Mesendoderm (in vitro differentiated cells): ENCODE data around the gene PSMC2.

Source experiments
- DNase-seq: peaks from one replicate; pipeline ENCODE4 v3.0.0; 2013
- H2AK5ac ChIP-seq: 2 replicates; pipeline ENCODE4 v1.6.1; 2013; ENCODE audit warnings: low read length, inconsistent platforms
- H2BK120ac ChIP-seq: 2 replicates; pipeline ENCODE4 v1.6.1; 2013; ENCODE audit warnings: low read depth, mild to moderate bottlenecking, low read length, moderate library complexity, mixed read lengths
- H2BK15ac ChIP-seq: replicated peaks from 2 replicates; pipeline ENCODE4 v1.6.1; 2013; ENCODE audit warnings: low read depth, mild to moderate bottlenecking, moderate library complexity
- H2BK5ac ChIP-seq: 2 replicates; pipeline ENCODE4 v1.6.1; 2013; ENCODE audit warnings: low read length, inconsistent platforms
- H3K18ac ChIP-seq: 2 replicates; pipeline ENCODE4 v1.6.1; 2013; ENCODE audit warnings: mild to moderate bottlenecking, low read length, mixed read lengths
- H3K23ac ChIP-seq: one replicate; pipeline ENCODE4 v1.6.1; 2013; ENCODE audit warnings: low read length
- H3K27ac ChIP-seq: 2 replicates; pipeline ENCODE4 v1.5.1; 2013; ENCODE audit warnings: low read depth, mild to moderate bottlenecking, inconsistent platforms, low read length, moderate library complexity
- H3K27me3 ChIP-seq: 2 replicates; pipeline ENCODE4 v1.6.1; 2013; ENCODE audit warnings: low read length, control low read depth, mild to moderate bottlenecking, inconsistent platforms; ENCODE audit not compliant: insufficient read depth, poor library complexity
- H3K36me3 ChIP-seq: 2 replicates; pipeline ENCODE4 v1.6.1; 2013; ENCODE audit warnings: low read length, inconsistent platforms; ENCODE audit not compliant: control insufficient read depth, insufficient read depth
- H3K4ac ChIP-seq: one replicate; pipeline ENCODE4 v1.6.1; 2013; ENCODE audit warnings: low read depth, mild to moderate bottlenecking, low read length, moderate library complexity
- H3K4me1 ChIP-seq: 2 replicates; pipeline ENCODE4 v1.6.1; 2013; ENCODE audit warnings: low read depth, low read length, inconsistent platforms; ENCODE audit not compliant: control insufficient read depth
- H3K4me2 ChIP-seq: 2 replicates; pipeline ENCODE4 v1.6.1; 2013; ENCODE audit warnings: low read length
- H3K4me3 ChIP-seq: 2 replicates; pipeline ENCODE4 v1.5.1; 2013; ENCODE audit warnings: mild to moderate bottlenecking, low read length
- H3K56ac ChIP-seq: one replicate; pipeline ENCODE4 v1.6.1; 2013; ENCODE audit warnings: low read length
- H3K79me1 ChIP-seq: 2 replicates; pipeline ENCODE4 v1.6.1; 2013; ENCODE audit warnings: low read length, inconsistent platforms
- H3K79me2 ChIP-seq: 2 replicates; pipeline ENCODE4 v1.6.1; 2013; ENCODE audit warnings: mild to moderate bottlenecking, low read length; ENCODE audit not compliant: control insufficient read depth, insufficient read depth
- H3K9ac ChIP-seq: 2 replicates; pipeline ENCODE4 v1.6.1; 2013; ENCODE audit warnings: low read length, inconsistent platforms
- H4K5ac ChIP-seq: one replicate; pipeline ENCODE4 v1.6.1; 2013; ENCODE audit warnings: low read length
- H4K8ac ChIP-seq: one replicate; pipeline ENCODE4 v1.6.1; 2013; ENCODE audit warnings: low read depth, mild to moderate bottlenecking, control low read depth, low read length, moderate library complexity
- WGBS: extraction: QIAGEN DNeasy Blood & Tissue Kit; methylation state at CpG from one replicate; pipeline ENCODE4 v1.1.7; 2013; ENCODE audit warnings: low lambda C conversion rate, missing lambda C conversion rate; ENCODE audit not compliant: insufficient coverage; ENCODE audit errors: extremely low coverage; 5-methylcytosine and 5-hydroxymethylcytosine counted together

The PSMC2 gene

DNA sequence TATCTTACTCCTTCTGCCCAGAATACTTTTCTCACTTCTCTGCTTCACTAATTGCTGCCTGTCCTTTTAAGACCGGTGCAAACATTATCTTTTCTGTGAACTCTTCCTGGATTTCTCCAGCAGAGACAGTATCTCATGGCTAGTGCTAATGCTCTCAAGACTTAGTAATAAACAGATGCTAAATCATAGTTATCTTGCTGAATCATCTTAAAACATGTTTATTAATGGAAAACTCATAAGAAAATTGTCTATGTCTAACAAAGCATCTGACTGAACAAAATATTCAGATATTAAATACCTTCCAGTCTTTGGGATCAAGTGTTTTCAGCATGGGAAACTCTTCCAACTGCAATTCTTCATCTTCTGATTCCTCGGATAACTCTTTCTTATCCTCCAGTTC, 6.0 kb upstream of the PSMC2 start:
- Histone ChIP-seq H3K4me1 (no peaks in the 10 kb centered on the region), H4K5ac (no peak overlapping the region), H3K36me3 (peaks cover 5% of the 10 kb centered on the region), H3K56ac (no peak overlapping the region), H3K79me1 (peaks cover 6% of the 10 kb centered on the region), H3K9ac (no peak overlapping the region), H3K27me3 (no peaks in the 10 kb centered on the region), H3K4ac (no peak overlapping the region), H2BK120ac (no peak overlapping the region), H4K8ac (no peak overlapping the region), H3K18ac (no peak overlapping the region), H3K4me2 (no peak overlapping the region), H2BK15ac (no peak overlapping the region), H3K79me2 (peaks cover 33% of the 10 kb centered on the region), H3K27ac (no peak overlapping the region), H2AK5ac (no peak overlapping the region), H3K23ac (no peak overlapping the region), H2BK5ac (no peak overlapping the region), H3K4me3 (no peak overlapping the region)
- DNase-seq, result no peak
- no CpG with 5 or more reads among the region's 2 CpGs for WGBS

GRCh38 chr7:103343332-103343731, 4.1 kb upstream of the PSMC2 start:
- H3K18ac ChIP-seq, result no peak overlapping the region
- H4K8ac ChIP-seq, result no peak overlapping the region
- H4K5ac ChIP-seq, result no peak overlapping the region
- no peak overlapping the region for H2BK15ac ChIP-seq
- no peak overlapping the region for H2BK120ac ChIP-seq
- peak overlapping the region; percentile 83 for H3K4me3 ChIP-seq
- H3K56ac ChIP-seq, result peak overlapping the region; percentile 94
- no peak overlapping the region for H3K27ac ChIP-seq
- no peak overlapping the region for H3K23ac ChIP-seq
- no peak for DNase-seq
- H3K79me2 ChIP-seq, result peaks cover 39% of the 10 kb centered on the region
- no peak overlapping the region for H3K4ac ChIP-seq
- no peak overlapping the region for H2BK5ac ChIP-seq
- no peaks in the 10 kb centered on the region for H3K4me1 ChIP-seq
- peaks cover 3% of the 10 kb centered on the region for H3K36me3 ChIP-seq
- no peak overlapping the region for H2AK5ac ChIP-seq
- H3K79me1 ChIP-seq, result peaks cover 6% of the 10 kb centered on the region
- H3K9ac ChIP-seq, result peak overlapping the region; percentile 89
- H3K27me3 ChIP-seq, result no peaks in the 10 kb centered on the region
- H3K4me2 ChIP-seq, result peak overlapping the region; percentile 83

DNA sequence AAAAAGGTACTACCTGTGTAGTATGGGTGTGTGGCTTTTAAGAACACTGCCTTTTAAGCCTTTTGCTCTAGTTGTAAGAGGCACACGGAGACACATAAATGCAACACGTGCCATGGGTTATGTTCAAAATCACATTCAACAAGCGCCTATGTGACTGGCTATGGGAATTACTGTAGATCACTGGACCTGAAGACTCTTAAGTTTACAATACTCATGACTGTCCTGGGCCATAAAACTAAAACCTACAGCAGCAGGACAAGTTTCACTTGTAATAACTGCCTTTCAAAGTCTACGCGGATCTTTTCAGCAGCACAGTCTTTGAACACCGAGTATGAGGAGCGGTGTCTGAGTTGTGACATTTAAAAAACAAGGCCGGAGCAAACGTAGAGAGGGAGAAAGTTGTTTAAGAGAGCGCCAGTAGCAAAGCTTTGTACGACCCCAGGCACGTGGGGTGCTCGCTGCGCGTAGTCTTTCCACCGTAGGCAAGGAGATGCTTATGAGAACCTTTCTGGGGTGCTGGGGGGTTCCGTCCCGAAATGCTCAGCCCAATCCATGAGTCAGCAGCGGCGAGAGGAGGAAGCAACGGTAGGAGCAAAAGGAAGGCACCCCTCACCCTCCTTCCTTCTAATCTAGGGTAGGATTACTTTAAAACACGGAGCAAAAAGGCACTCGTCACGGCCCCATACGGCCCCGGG, 3.5 kb upstream of the PSMC2 start:
- Histone ChIP-seq H3K36me3 (peaks cover 3% of the 10 kb centered on the region), H3K18ac (no peak overlapping the region), H2BK15ac (no peak overlapping the region), H3K27me3 (no peaks in the 10 kb centered on the region), H3K9ac (peak overlapping the region; percentile 89), H2AK5ac (no peak overlapping the region), H4K5ac (no peak overlapping the region), H3K23ac (no peak overlapping the region), H4K8ac (no peak overlapping the region), H3K4me3 (peak overlapping the region; percentile 83), H3K27ac (no peak overlapping the region), H3K56ac (peak overlapping the region; percentile 94), H2BK120ac (no peak overlapping the region), H3K4ac (peak overlapping the region; percentile 66), H3K4me2 (peak overlapping the region; percentile 83), H2BK5ac (no peak overlapping the region), H3K79me1 (peaks cover 6% of the 10 kb centered on the region), H3K4me1 (no peaks in the 10 kb centered on the region), H3K79me2 (peaks cover 44% of the 10 kb centered on the region)
- WGBS, result no CpG with 5 or more reads among the region's 26 CpGs
- DNase-seq, result peak; percentile 42

GRCh38 chr7:103344453-103345149, 2.8 kb upstream of the PSMC2 start, which contains the start of gene DNAJC2:
TSS of gene DNAJC2 (minus strand) at chr7:103344767. CDS start at chr7:103344622, 145 bp downstream.
- 100% methylated on average over 2 of the region's 43 CpGs for WGBS
- Histone ChIP-seq H2BK5ac (no peak within 1 kb of the TSS), H4K5ac (no peak within 1 kb of the TSS), H2BK120ac (no peak within 1 kb of the TSS), H4K8ac (no peak within 1 kb of the TSS), H3K4ac (peak within 1 kb of the TSS; percentile 66), H2AK5ac (no peak within 1 kb of the TSS), H3K23ac (no peak within 1 kb of the TSS), H3K18ac (no peak within 1 kb of the TSS), H3K4me1 (no peaks in the 10 kb centered on the region), H3K36me3 (peaks cover 3% of the 10 kb centered on the region), H3K4me3 (peak within 1 kb of the TSS; percentile 83), H3K9ac (peak within 1 kb of the TSS; percentile 89), H3K4me2 (peak within 1 kb of the TSS; percentile 83), H3K79me1 (peaks cover 6% of the 10 kb centered on the region), H2BK15ac (no peak within 1 kb of the TSS), H3K56ac (peak within 1 kb of the TSS; percentile 94), H3K27ac (no peak within 1 kb of the TSS), H3K79me2 (peaks cover 44% of the 10 kb centered on the region), H3K27me3 (no peaks in the 10 kb centered on the region)
- DNase-seq, result peak; percentile 96

GRCh38 chr7:103346396-103346795, 1.0 kb upstream of the PSMC2 start:
- no peaks in the 10 kb centered on the region for H3K27me3 ChIP-seq
- no peak overlapping the region for H3K27ac ChIP-seq
- H3K79me2 ChIP-seq, result peaks cover 54% of the 10 kb centered on the region
- H2BK120ac ChIP-seq, result no peak overlapping the region
- WGBS, result 100% methylated on average over 2 of the region's 5 CpGs
- H3K36me3 ChIP-seq, result no peaks in the 10 kb centered on the region
- H3K4me3 ChIP-seq, result no peak overlapping the region
- H3K9ac ChIP-seq, result no peak overlapping the region
- peak overlapping the region; percentile 41 for H4K8ac ChIP-seq
- H2BK15ac ChIP-seq, result no peak overlapping the region
- H2AK5ac ChIP-seq, result no peak overlapping the region
- no peak for DNase-seq
- no peak overlapping the region for H4K5ac ChIP-seq
- H2BK5ac ChIP-seq, result no peak overlapping the region
- no peak overlapping the region for H3K4me2 ChIP-seq
- H3K18ac ChIP-seq, result no peak overlapping the region
- no peak overlapping the region for H3K56ac ChIP-seq
- H3K4me1 ChIP-seq, result no peaks in the 10 kb centered on the region
- H3K23ac ChIP-seq, result no peak overlapping the region
- H3K4ac ChIP-seq, result no peak overlapping the region
- peaks cover 4% of the 10 kb centered on the region for H3K79me1 ChIP-seq
